ENCODE measurements around the gene RGS6. TPM values are rescaled to one million over a fixed set of nuclear protein-coding genes. Genes with fewer than 3 reads are reported as not detected.

RGS6 gene
- total and polyA plus RNA-seq, 2 experiments from 2014 or later: not detected

DNA sequence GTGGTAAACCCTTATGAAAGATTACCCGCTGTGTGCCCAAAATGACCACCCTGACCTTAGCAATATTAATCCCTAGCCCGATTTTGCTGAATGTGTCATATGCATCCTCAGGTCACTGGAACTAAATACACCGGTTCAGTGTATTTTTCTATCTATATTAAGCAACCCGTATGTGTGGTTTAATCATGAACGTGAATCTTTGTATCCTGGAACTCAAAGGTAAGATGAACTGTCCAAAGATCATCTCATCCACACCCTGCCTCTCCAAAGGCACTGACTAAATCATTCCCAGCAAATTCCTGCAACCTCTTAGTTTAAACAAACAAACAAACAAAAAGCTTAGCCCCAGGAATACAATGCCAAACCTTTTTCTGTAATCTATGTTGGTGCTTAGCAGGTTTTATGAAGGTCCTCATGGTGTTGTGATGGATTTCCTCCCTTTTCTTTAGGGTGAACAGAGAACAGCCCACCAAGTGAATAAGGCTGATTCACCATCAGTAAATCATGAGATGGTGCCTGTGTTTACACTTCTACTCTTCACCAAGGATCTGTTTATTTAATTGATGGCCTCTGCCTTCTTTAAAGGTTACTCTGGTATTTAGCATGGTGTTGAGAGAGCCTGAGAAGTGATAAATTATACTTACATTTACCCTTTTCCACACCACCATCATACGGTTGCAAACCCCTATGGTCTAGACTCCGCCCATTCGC is 663.1 kb downstream of the RGS6 start:
- Histone ChIP-seq H3K4me3 (no peak overlapping the region), H3F3A (ENCODE audit: insufficient read depth) (no peaks in the 10 kb centered on the region), H3K4me1 (ENCODE audit: insufficient read depth) (no peaks in the 10 kb centered on the region), H3K79me2 (ENCODE audit: insufficient read depth) (no peaks in the 10 kb centered on the region), H3K4me2 (ENCODE audit: unreplicated experiment) (no peak overlapping the region), H3K9me3 (ENCODE audit: low read depth) (no peaks in the 10 kb centered on the region), H3K27me3 (replicated peaks; ENCODE audit: insufficient read depth) (no peaks in the 10 kb centered on the region), H4K20me1 (ENCODE audit: insufficient read depth) (no peaks in the 10 kb centered on the region), H3K36me3 (ENCODE audit: low read depth) (no peaks in the 10 kb centered on the region), H3K27ac (no peak overlapping the region), H3K9ac (no peak overlapping the region), H3K9me2 (ENCODE audit: insufficient read depth) (no peaks in the 10 kb centered on the region), H2AFZ (no peak overlapping the region)
- in situ Hi-C loops (cut with MboI): no loop called here
- TF ChIP-seq EZH2 (IDR thresholded peaks at IDR 0.05; ENCODE audit: insufficient read depth, poor library complexity, severe bottlenecking) (no peak), EZH2phosphoT487 (IDR thresholded peaks at IDR 0.05; ENCODE audit: insufficient read depth, low read depth) (no peak)
- DNase-seq: no peak
- WGBS, 2 experiments (ENCODE audit: low coverage in 1 of 2, low lambda C conversion rate in 2 of 2, missing lambda C conversion rate in 2 of 2): 72 to 74% methylated on average over 8 of the region's 8 CpGs

DNA sequence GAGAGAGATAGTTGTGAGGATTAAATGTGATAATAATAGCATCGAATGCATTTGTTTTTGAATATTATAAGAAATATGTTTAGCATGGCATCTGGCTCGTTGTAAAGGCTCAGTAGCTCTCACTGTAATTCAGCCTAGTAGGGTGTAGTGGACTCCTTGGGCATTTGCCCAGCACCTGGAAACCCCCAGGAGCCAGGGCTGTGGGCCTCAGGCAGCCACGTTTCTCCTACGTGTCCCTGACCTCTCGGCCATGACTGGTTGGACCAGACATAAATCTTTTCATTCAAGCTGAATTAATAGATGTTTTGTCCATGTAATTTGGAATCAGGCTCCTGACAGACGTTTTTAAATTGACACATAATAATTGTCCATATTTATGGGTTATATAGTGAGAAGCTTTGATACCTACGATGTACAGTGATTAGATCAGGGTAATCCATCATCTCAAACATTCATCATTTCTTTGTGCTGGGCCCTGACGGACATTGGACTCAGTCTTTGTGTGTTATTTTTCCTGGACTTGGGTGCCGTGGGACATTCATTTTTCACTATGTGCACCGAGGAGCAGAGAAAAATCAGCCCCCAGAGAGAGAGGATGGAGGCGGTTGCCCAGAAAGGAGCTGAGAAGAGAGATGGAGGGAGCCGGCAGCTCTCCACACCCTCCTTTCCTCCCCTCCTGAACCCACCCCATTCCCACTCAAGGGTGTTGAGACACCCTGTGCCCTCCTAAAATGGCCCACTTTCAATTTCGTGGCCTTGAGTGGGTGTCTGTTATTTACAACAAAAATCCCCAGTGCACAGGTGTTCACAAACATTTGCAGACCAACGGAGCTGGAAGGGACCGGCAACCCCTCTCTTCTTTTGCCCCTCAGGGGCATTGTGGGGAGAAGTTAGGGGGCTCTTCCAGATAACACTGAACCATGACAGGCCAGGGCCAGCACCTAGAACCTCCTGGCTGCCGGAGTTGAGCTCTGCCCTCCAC is 665.3 kb downstream of the RGS6 start:
- no peak overlapping the region for H3K4me3 ChIP-seq
- H3K79me2 ChIP-seq (ENCODE audit: insufficient read depth): no peaks in the 10 kb centered on the region
- no peak overlapping the region for H3K9ac ChIP-seq
- 55% methylated on average over 16 of the region's 16 CpGs for WGBS, 2 experiments (ENCODE audit: low coverage in 1 of 2, low lambda C conversion rate in 2 of 2, missing lambda C conversion rate in 2 of 2)
- DNase-seq: no peak
- H3K9me2 ChIP-seq (ENCODE audit: insufficient read depth): no peaks in the 10 kb centered on the region
- H3K36me3 ChIP-seq (ENCODE audit: low read depth): no peaks in the 10 kb centered on the region
- TF ChIP-seq EZH2phosphoT487 (IDR thresholded peaks at IDR 0.05; ENCODE audit: insufficient read depth, low read depth) (no peak), EZH2 (IDR thresholded peaks at IDR 0.05; ENCODE audit: insufficient read depth, poor library complexity, severe bottlenecking) (no peak)
- no peaks in the 10 kb centered on the region for H3F3A ChIP-seq (ENCODE audit: insufficient read depth)
- H4K20me1 ChIP-seq (ENCODE audit: insufficient read depth): no peaks in the 10 kb centered on the region
- H3K9me3 ChIP-seq (ENCODE audit: low read depth): no peaks in the 10 kb centered on the region
- H3K27ac ChIP-seq: no peak overlapping the region
- no peak overlapping the region for H3K4me2 ChIP-seq (ENCODE audit: unreplicated experiment)
- H2AFZ ChIP-seq: no peak overlapping the region
- H3K4me1 ChIP-seq (ENCODE audit: insufficient read depth): no peaks in the 10 kb centered on the region
- no peaks in the 10 kb centered on the region for H3K27me3 ChIP-seq (replicated peaks; ENCODE audit: insufficient read depth)
- in situ Hi-C loops (cut with MboI): no loop called here

DNA sequence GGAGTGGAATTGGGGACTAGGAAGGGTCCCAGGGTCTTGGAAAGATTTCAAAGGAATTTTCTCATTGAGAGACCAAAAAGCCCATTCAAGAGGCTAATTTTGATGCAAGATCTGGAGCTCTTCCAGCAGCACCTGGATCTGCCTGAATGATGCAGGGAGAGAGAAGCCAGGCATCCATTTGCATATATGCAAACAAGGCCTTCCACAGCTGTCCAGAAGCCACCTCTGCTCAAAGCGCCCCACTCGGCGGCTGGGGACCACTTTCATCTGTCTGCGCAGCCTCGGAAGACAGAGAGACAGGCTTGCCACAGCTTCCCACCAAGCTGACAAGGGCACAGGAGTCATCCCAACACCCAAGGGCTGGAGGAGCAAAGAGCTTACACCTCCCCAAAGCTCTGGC is 666.1 kb downstream of the RGS6 start:
- H3F3A ChIP-seq (ENCODE audit: insufficient read depth): no peaks in the 10 kb centered on the region
- in situ Hi-C loops (cut with MboI): no loop called here
- TF ChIP-seq EZH2phosphoT487 (IDR thresholded peaks at IDR 0.05; ENCODE audit: insufficient read depth, low read depth) (no peak), EZH2 (IDR thresholded peaks at IDR 0.05; ENCODE audit: insufficient read depth, poor library complexity, severe bottlenecking) (no peak)

DNA sequence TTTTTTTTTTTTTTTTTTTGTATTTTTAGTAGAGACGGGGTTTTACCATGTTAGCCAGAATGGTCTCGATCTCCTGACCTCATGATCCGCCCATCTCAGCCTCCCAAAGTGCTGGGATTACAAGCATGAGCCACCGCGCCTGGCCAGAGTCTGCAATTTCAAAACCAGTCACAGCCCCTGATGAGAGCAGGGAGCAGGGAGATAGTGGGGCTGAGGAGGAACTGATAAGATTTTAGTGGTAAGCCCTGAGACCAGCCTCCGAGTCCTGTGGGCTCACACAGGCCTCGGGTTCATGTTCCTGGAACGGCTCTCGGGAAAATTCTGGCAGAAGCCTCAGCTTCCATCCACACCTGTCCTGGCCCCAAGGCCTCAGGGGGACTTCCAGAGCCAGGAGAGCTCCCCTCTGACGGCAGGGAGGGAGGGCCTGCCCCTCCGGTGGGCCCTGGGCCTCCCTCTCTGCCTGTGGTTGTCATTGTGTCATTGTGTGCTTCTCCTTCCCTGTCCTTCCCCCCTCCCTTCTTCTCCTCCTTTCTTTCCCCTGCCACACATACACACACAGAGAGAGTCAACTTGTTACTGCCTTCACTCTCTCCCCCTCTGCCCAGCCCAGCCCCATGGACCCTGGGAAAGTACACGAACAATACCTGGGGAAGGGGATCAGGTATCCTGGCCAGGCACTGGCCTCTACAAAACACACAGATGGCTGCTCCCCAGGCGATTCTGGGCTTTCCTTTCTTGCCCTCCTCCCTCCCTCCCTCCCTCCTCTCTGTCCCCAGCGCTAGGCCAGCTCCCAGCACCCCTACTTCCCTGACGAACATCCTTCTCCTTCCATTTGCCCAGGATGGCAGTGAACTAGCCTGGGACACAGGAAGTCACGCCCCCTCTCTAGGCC is 667.6 kb downstream of the RGS6 start:
- H3F3A ChIP-seq (ENCODE audit: insufficient read depth): no peaks in the 10 kb centered on the region
- H3K9me2 ChIP-seq (ENCODE audit: insufficient read depth): no peaks in the 10 kb centered on the region
- H3K4me1 ChIP-seq (ENCODE audit: insufficient read depth): no peaks in the 10 kb centered on the region
- H2AFZ ChIP-seq: no peak overlapping the region
- H3K4me2 ChIP-seq (ENCODE audit: unreplicated experiment): no peak overlapping the region
- no peak overlapping the region for H3K27ac ChIP-seq
- H3K9ac ChIP-seq: no peak overlapping the region
- H4K20me1 ChIP-seq (ENCODE audit: insufficient read depth): no peaks in the 10 kb centered on the region
- TF ChIP-seq EZH2 (IDR thresholded peaks at IDR 0.05; ENCODE audit: insufficient read depth, poor library complexity, severe bottlenecking) (no peak), EZH2phosphoT487 (IDR thresholded peaks at IDR 0.05; ENCODE audit: insufficient read depth, low read depth) (no peak)
- H3K79me2 ChIP-seq (ENCODE audit: insufficient read depth): no peaks in the 10 kb centered on the region
- in situ Hi-C loops (cut with MboI): no loop called here
- 66 to 73% methylated on average over 14 to 16 of the region's 16 CpGs for WGBS, 2 experiments (ENCODE audit: low coverage in 1 of 2, low lambda C conversion rate in 2 of 2, missing lambda C conversion rate in 2 of 2)
- H3K9me3 ChIP-seq (ENCODE audit: low read depth): no peaks in the 10 kb centered on the region
- H3K4me3 ChIP-seq: no peak overlapping the region
- H3K27me3 ChIP-seq (replicated peaks; ENCODE audit: insufficient read depth): no peaks in the 10 kb centered on the region
- DNase-seq: no peak
- no peaks in the 10 kb centered on the region for H3K36me3 ChIP-seq (ENCODE audit: low read depth)

More for the DNA sequence above, 666.1 kb downstream of the RGS6 start:
- WGBS, 2 experiments (ENCODE audit: low coverage in 1 of 2, low lambda C conversion rate in 2 of 2, missing lambda C conversion rate in 2 of 2): 75 to 84% methylated on average over 5 of the region's 5 CpGs
- no peak overlapping the region for H3K9ac ChIP-seq
- H3K27ac ChIP-seq: no peak overlapping the region
- DNase-seq: no peak
- no peak overlapping the region for H2AFZ ChIP-seq
- no peaks in the 10 kb centered on the region for H3K9me2 ChIP-seq (ENCODE audit: insufficient read depth)
- H3K79me2 ChIP-seq (ENCODE audit: insufficient read depth): no peaks in the 10 kb centered on the region
- H4K20me1 ChIP-seq (ENCODE audit: insufficient read depth): no peaks in the 10 kb centered on the region
- H3K4me3 ChIP-seq: no peak overlapping the region
- H3K36me3 ChIP-seq (ENCODE audit: low read depth): no peaks in the 10 kb centered on the region
- no peaks in the 10 kb centered on the region for H3K4me1 ChIP-seq (ENCODE audit: insufficient read depth)
- H3K4me2 ChIP-seq (ENCODE audit: unreplicated experiment): no peak overlapping the region
- H3K27me3 ChIP-seq (replicated peaks; ENCODE audit: insufficient read depth): no peaks in the 10 kb centered on the region
- no peaks in the 10 kb centered on the region for H3K9me3 ChIP-seq (ENCODE audit: low read depth)
